ENCODE measurements around the gene AARS2.

AARS2 gene

GRCh38 chr6:44341095-44341890 lies 28.1 kb upstream of the AARS2 start:
- TF ChIP-seq POLR2A (IDR thresholded peaks at IDR 0.05; ENCODE audit: extremely low read depth, insufficient read length) (no peak), MYC (IDR thresholded peaks at IDR 0.05; ENCODE audit: low read depth, low read length) (no peak), MAX (IDR thresholded peaks at IDR 0.05; ENCODE audit: low read depth, low read length) (no peak), CTCF (IDR thresholded peaks at IDR 0.05; ENCODE audit: low read depth, low read length) (no peak)
- no peak overlapping the region for H3K4me3 ChIP-seq (ENCODE audit: low read depth, low read length)
- DNase-seq (ENCODE audit: low read depth), result no peak

- DNase-seq (ENCODE audit: low read depth), result no peak
- TF ChIP-seq MYC (IDR thresholded peaks at IDR 0.05; ENCODE audit: low read depth, low read length) (no peak), MAX (IDR thresholded peaks at IDR 0.05; ENCODE audit: low read depth, low read length) (no peak), CTCF (IDR thresholded peaks at IDR 0.05; ENCODE audit: low read depth, low read length) (no peak), POLR2A (IDR thresholded peaks at IDR 0.05; ENCODE audit: extremely low read depth, insufficient read length) (no peak)
- H3K4me3 ChIP-seq (ENCODE audit: low read depth, low read length), result no peak overlapping the region
These were observed 26.8 kb upstream of the AARS2 start for GRCh38 chr6:44339763-44340625.

DNA sequence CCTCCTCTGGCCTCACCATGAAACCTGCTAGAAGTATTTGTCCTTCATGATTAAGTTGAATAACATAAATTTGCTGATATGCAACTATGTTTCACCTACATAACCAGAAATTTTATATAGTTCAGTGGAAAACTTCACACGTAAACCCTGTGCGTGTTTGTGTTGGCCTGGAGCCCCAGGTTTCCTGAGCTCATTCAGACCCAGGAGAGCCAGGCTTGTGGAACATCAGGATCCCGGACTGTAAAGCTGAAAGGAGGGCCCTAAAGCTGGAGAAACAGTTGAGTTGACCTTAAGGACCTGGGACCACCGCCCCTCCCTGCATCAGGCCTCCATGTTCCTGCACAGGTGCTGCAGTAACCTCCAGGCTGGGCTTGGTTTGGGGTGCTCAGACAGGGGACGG lies 26.2 kb upstream of the AARS2 start:
- DNase-seq (ENCODE audit: low read depth), result no peak
- no peak overlapping the region for H3K4me3 ChIP-seq (ENCODE audit: low read depth, low read length)
- TF ChIP-seq POLR2A (IDR thresholded peaks at IDR 0.05; ENCODE audit: extremely low read depth, insufficient read length) (no peak), MYC (IDR thresholded peaks at IDR 0.05; ENCODE audit: low read depth, low read length) (no peak), CTCF (IDR thresholded peaks at IDR 0.05; ENCODE audit: low read depth, low read length) (no peak), MAX (IDR thresholded peaks at IDR 0.05; ENCODE audit: low read depth, low read length) (no peak)

GRCh38 chr6:44338228-44339122 lies 25.3 kb upstream of the AARS2 start:
- DNase-seq (ENCODE audit: low read depth), result peak; percentile 85
- no peak overlapping the region for H3K4me3 ChIP-seq (ENCODE audit: low read depth, low read length)
- peak; percentile 37; the same call in 1 of the 2 replicates for TF ChIP-seq MYC (IDR thresholded peaks at IDR 0.05; ENCODE audit: low read depth, low read length)
- peak; percentile 75 for TF ChIP-seq CTCF (IDR thresholded peaks at IDR 0.05; ENCODE audit: low read depth, low read length)
- TF ChIP-seq MAX (IDR thresholded peaks at IDR 0.05; ENCODE audit: low read depth, low read length), result peak; percentile 63
- no peak for TF ChIP-seq POLR2A (IDR thresholded peaks at IDR 0.05; ENCODE audit: extremely low read depth, insufficient read length)

DNA sequence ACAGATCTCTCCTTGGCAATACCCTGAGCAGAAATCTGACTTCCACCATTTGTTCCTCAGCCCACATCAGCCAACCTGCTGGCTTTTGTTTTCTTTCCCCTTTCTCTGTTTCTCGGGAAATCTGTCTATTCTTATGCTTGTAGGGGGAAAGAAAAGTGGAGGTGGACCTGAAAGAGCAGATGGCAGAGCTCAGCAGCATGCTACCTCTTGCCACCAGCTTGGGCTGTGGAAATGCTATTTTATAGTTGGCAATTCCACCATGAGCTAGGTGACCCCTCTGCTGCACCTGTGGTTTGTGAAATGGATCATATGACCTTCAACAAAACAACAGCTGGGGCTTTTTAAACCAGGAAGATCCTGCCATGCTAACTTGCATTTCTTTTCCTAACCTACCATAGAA lies 22.5 kb upstream of the AARS2 start:
- no peak for DNase-seq (ENCODE audit: low read depth)
- TF ChIP-seq POLR2A (IDR thresholded peaks at IDR 0.05; ENCODE audit: extremely low read depth, insufficient read length) (no peak), MAX (IDR thresholded peaks at IDR 0.05; ENCODE audit: low read depth, low read length) (no peak), CTCF (IDR thresholded peaks at IDR 0.05; ENCODE audit: low read depth, low read length) (no peak), MYC (IDR thresholded peaks at IDR 0.05; ENCODE audit: low read depth, low read length) (no peak)
- H3K4me3 ChIP-seq (ENCODE audit: low read depth, low read length), result no peak overlapping the region
